UCSD-AML1 (cell line): ENCODE results near the gene CPED1.
"Not testable (repeated sequence)": the region's sequence is repeated elsewhere in the genome, so short reads cannot be mapped to it uniquely, and the experiment has no call there.

Source experiments
- DNase-seq: peaks from one replicate; lab custom pipeline; 2025; ENCODE audit not compliant: unreplicated experiment; lab: John Stamatoyannopoulos, UW

Gene CPED1

DNA sequence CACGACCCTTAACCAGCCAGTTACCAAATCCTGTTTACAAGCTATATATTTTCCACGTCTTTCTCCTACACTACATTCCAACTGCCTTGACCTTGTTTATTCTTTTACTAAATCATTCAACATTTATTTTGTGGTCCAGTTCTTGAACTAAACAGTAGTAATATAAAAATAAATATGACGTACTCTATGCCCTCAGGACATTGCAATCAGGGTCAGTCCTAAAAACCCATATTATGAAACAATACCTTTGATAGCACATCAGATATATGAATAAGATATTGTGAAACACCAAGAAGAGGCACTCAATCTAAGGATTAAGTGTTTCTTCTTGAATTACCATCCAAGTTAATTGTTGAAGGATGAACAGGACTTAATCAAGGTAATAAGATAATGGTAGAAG, 287.8 kb downstream of the CPED1 start:
- no peak for DNase-seq

DNA sequence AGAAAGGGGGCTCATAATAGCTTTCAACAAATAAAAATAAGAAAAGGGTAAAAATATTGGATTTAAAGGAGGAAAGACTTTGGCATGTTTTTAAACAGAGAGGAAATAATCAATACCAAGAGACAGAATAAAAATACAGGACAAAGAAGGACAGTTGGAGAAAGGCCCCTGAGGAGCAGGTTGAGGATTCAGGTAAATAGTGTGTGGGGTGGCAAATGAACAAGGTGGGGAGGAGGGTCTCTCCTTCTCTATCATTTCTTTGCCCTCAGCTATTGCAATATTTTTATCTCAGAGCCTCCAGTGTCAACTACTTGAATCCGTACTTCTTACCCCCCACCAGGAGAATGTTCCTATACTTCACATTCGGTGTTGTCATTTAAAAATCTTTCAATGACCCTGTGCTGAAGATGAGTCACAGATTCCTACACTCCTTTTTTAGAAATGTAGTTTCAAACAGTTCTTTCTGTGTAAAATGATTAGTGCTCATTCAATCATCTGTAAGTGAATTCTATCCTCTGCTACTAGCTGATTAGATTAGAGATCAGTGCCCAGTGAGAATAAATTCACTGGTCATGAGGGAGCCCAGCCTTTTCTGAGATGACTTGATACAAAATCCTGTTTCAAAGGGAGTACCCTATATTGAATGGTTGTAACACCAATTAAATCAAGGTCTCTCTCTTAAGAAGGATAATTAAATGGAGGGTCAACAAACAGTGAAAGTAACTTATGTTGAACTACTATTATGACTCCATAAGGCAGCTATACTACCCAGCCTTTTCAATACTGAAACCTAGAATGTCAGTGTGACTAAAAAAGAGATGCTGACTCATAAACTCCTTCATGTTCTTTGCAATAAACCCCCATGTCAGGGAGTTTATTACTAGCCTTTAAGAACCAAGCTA, 289.9 kb downstream of the CPED1 start:
- no peak for DNase-seq

DNA sequence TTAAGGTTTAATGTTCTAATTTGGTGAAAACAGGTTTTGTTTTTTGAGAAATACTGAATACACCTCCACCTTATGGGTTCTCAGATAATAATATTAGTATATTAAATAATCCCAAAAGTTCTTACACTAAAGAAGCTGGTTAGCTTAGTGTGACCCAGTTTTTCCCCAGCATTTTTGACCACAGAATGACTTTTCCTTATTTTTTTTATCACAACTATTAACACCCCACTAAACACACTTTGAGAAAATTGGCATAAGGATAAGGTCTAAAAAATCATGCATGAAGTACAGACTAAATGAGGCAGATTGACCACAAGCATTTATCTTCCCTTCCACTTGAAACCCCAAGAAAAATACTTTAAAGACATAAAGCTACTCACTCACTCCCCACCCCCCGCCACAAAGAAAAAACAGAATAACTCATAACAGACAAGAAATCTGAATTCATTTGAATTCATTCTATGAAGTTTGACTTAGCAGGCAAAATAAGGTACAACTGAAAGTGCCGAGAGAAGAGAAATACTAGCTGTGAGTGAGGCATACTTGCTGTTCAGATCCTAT, 290.6 kb downstream of the CPED1 start:
- no peak for DNase-seq

DNA sequence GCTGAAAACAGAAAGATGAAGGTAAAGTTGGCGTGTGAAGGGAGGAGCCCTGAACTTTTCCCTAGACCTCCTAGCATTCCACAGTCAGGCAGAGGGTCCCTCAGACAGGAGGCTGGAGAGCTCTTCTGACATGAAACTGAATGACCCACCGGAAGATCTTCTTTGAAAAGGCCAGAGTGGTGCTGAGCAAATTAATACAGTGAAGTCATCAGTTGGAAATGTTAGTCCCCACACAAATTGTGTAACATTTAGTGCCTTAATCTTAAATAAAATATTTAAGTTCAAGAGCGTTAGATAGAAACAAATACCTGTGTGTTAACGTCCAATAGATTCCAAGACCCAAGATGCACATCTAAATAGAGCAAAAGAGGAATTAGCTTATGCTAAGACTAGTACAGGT, 291.3 kb downstream of the CPED1 start:
- no peak for DNase-seq

DNA sequence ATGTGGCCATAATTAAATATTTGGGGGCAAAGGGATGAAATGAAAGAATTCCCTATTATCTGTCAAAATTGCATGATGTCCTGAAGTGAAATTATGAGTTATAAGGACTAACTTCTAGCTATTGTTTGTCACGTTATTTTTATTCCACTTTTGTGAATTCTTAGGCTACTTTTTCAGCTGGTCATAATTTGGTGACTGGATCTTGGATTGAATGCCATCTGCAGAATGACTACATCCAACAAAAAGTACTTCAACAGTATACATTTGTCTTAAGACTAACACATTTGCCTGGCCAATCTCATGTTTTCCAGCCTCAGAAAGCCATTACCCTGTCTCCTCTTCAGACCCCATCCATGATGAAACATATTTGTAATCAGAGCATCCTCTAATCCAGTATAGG, 292.1 kb downstream of the CPED1 start:
- DNase-seq = no peak

DNA sequence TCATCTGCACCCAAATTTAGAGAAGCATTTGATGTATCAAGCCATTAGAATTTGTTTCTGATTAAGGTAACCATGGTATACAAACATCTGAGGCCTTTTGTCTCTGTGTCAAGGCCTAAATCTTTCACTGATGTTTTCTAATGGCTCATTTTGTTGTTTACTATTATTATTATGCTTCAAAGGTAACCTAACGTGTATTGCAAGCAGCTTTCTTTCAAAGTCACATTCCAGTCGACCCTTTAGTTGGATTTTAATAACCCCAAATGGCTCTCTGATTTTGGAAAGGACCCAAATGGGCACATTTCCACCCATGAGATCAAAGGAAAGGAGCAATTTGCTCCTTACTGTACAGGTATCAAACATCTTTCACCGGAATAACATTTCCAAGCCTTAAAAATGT, 293.6 kb downstream of the CPED1 start:
- DNase-seq = no peak

DNA sequence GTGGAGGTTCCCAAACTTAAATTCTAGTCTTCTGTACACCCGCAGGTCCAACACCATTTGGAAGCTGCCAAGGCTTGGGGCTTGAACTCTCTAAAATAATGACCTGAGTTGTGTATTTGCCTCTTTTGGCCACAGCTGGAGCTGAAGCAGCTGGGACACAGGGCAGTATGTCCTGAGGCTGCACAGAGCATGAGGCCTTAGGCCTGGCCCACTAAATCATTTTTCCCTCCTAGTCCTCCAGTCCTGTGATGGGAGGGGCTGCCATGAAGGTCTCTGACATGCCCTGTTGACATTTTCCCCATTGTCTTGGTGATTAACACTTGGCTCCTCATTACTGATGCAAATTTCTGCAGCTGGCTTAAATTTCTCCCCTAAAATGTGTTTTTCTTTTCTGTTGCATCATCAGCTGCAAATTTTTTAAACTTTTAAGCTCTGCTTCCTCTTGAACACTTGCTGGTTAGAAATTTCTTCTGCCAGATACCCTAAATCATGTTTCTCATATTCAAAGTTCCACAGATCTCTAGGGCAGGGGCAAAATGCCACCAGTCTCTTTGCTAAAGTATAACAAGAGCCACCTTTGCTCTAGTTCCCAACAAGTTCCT, 296.7 kb downstream of the CPED1 start:
- no peak for DNase-seq

DNA sequence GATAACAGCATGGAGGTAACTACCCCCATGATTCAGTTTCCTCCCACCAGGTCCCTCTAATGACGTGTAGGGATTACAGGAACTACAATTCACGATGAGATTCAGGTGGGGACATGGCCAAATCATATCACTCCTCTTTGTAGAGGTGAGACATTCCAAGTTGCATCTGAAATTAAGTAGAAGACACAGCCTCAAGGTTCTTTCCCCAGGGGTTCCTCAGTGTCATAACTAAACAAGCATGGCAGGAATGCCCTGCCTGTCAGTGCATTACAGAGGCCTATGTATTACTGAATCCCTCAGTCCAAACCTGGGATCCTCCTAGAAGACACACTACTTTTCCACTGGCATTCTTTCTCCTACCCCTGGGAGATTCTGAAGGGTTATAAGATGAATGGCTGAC, 297.7 kb downstream of the CPED1 start:
- DNase-seq = no peak

DNA sequence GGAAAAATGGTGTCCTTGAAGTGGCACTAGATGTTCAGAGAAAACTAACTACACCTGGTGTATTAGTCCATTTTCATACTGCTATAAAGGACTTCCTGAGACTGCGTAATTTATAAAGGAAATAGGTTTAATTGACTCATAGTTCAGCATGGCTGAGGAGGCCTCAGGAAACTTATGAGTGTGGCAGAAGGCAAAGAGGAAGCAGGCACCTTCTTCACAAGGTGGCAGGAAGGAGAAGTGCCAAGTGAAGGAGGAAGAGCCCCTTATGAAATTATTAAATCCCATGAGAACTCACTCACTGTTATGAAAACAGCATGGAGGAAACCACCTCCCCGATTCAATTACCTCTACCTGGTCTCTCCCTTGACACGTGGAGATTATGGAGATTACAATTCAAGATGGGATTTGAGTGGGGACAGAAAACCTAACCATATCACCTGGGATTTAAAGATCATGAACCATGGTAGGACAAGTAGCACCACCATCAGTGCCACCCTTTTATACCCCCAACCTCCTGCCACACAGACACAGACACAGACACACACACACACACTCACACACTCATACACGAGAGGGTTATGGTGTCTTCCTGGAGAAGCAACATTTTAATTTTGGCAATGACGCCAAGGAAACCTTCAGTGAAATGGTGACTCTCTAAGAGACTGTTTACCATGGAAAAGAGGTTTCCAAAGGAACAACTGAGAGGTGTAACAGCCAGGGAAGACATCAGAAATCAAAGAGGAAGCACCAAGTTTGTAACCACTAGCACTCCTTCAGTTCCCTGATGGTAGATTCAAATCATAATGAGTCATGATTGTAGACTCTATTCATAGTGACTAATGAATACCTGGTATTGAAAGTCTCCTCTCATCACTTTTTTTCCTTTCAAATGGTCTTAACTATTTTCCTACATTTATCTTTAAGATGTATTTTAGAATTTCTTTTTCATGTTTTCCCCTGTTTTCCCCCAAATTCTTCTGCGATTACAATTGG, 298.5 kb downstream of the CPED1 start:
- no peak for DNase-seq

DNA sequence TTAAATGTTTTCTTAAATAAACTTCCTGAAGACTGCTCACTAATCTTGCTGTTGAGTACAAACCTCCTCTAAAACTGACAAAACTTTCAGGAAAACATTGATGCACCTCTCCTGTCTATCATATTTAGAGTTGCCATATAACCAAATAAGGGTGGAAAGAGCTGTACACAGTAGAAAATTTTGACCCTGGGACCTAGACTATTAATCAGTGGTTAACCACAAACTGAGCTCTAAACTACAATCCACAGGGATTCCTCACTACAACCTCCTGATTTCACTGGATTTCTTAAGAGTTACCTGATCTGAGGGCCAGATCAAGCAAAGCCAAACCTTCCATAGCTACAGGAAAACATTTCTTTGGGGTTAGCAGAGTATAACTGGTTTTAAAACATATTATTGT, 300.4 kb downstream of the CPED1 start:
- no peak for DNase-seq

DNA sequence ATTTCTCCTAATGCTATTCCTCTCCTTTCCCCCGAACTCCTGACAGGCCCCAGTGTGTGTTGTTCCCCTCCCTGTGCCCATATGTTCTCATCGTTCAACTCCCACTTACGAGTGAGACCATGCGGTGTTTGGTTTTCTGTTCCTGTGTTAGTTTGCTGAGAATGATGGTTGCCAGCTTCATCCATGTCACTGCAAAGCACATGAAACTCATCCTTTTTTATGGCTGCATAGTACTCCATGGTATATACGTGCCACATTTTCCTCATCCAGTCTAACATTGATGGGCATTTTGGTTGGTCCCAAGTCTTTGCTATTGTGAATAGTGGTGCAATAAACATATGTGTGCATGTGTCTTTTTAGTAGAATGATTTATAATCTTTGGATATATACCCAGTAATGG, 301.4 kb downstream of the CPED1 start:
- not testable (repeated sequence) for DNase-seq

DNA sequence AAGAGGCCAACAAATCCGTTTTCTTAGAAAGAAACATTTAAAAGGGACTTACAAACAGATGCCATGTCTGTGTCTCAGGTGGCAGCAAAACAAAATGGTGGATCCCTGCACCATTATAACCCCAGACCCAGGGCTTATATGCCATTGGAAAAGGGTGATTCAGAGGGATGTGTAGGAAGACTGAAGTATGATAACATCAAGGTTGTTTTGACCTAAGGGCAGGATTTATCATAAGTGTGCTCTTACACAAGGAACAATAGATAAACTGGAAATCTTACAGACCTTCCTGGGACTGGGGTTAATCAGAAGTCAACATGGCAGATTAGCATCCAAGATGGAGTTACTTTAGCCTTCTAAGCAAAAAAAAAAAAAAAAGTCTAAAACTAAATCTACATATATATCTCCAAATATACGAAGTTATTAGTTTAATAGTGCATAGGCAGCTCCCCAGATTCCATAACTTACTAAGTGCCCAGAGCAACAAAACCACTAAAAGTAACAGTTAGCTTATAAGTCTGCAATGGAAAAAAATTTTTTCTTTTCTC, 306.0 kb downstream of the CPED1 start:
- no peak for DNase-seq

DNA sequence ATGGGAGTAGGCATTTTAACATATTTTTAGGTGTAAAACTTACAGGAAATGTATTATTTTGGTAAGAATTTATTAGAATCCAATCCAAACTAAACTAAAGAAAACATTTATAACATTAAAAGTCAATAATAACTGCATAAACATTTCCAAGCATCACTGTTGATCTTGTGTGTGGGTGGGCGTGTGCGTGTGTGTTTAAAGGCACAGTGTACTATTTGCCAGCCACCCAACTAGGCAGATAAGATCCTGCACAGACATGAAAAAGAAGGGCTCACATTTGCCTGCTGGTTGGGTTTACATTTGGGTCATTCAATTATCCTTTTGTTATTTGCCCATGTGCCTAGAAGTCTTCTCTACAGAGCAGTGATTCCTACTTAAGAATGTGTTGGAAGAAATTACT, 309.3 kb downstream of the CPED1 start:
- DNase-seq = no peak

DNA sequence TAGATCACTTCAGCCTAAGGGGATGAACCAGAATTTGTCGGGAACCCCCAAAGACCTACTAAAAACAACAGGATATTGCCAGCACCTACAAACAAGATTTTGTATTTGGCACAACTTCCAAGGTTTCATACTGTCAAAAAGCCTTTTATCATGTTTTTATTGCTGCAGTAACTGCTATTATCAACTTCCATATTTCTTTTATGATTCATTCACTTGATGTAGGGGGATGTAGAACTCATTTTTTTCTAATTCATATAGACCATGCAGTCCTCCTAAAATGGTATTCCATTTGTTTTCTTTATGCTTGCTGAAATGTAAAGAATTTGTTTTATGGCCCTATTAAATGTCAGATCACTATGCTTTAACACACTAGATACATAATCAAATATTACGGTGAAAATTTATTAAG, 310.3 kb downstream of the CPED1 start:
- no peak for DNase-seq

DNA sequence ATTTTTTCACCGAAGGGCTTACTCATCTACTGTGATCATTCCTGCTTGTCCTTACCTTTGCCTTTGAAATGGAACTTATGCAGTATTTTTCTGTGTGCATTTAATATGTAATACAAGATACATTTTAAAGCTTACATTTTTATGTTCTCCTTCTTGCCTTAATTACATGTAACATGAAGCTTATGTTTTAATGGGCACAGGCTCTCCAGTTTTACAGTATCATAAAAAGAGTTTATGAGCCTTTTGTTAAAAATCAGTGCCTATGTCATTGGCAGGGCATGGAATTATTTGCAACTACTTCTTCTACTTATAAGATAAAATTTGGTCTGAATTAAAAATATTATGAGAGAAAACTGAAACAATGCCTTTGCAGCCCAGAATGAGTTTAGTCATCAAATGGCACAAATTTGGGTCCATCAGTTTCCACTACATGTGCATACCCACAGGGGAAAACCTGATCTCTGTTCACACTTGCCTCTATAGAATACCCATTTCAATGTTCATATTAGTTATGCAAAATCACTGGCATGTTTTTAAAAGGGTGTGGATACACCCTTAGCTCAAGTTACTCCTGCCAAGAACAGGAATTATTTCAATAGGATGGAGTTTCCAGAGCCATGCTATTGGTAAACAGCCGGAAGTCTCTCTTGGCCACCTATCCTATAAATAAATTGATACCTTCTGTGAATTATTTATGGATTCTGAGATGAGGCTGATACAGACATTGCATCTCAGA, 312.3 kb downstream of the CPED1 start:
- DNase-seq = no peak

DNA sequence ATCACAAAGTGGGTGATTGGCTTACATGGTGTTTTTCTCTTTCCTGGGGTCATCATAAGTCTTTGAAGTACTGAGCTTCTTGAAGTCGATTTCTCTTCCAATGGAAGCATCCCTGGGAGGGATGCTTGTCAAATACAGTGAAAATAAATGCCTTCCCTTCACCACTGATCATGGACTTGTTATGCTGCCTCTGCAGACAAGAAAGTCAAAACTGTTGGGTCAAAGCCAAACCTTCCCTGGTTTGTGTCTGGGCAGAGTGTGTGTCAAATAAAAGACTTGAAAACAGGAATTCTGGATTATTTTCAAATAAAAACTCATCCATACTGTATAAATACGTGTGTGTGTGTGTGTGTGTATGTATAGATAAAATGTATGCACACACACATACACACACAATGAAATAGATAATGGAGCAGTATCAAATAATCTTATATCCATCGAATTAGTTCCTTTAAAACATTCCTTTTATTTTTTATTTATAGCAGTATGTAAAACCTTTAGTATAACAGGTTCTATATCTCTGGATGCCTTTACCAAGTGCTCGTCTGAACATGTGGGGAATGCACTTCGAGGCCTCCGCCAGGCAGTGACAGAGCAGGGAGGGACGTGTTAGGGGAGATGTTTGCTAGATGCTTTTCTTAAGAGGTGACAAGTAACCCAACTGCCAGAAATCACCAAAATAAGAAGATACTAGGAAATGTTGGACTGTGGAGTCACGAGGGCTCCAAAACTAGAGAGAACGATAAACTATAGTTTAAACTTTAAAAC, 313.1 kb downstream of the CPED1 start:
- DNase-seq = no peak

DNA sequence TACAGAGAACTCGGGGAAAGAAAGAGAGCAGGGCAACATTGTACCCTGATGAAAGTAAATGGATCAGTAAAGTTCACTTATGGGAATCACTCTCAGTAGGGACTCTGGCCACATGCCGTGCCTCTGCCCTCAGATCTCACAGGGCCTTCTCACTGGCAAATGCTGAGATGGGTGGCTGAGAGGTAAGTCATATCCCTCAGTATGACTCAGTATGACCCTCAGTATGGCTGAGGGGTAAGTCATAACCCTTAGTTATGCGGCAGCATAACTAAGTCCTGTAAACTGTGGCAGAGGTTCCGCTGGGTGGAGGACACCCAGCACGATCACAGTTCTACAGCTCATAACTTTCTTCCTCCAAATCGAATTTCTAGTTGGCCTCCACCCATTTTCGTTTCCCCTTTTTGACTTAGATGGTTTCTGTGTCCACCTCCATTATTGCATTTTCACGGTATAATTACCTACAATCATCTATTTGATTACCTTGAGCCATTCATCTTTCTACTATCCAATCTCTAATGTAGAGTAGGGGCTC, 313.8 kb downstream of the CPED1 start:
- DNase-seq = no peak

DNA sequence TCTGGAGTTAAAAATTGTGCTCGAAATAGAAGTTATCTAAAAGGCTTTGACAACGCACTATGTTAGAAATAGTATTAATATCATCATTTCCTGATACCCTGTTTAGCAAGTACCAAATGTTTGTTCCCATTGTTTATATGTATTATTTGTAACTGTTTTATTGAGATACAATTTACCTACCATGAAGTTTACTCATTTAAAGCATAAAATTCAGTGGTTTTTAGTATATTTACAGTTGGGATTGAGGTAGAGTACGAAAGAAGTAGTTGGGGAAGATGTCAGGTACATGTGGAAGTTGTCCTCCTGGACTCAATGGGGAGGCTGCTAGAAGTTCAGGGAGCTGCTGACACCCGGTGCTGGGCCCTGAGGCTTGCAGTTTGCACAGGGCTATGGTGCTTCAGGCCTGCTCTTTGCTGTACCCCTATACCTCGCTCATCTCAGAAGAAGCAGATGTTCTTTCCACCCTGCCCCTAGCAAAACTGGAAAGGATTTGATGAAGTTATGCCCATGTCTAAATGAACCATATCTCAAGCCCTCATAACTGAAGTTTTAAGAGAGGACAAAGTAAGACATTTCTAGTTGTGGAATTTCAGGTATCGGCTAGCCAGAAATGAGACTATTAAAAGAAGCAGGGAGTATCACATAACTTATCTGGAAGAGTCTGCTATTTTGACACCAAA, 315.1 kb downstream of the CPED1 start:
- no peak for DNase-seq
